Stomach (tissue), 9 donors: Measurements from ENCODE around the gene GIMAP8. TPM values are rescaled to one million over a fixed set of nuclear protein-coding genes. Genes with fewer than 3 reads are reported as not detected.

ENCODE experiments used
- DNase-seq, 2 donors: peaks; one replicate each; pipeline versions ENCODE4 v3.0.0 to v3.0.0-alpha.2; 2013 to 2019
- H3K27ac ChIP-seq, 5 donors: fragments of 200-600 bp in 4 of 5; sonication (generic) in 4 of 5; one replicate each; pipeline ENCODE4 v1.5.1; 2013 to 2019; ENCODE audit warnings: mild to moderate bottlenecking in 1 of 5, moderate library complexity in 1 of 5
- H3K27me3 ChIP-seq, 3 donors: fragments of 200-600 bp; sonication (generic); one replicate each; pipeline ENCODE4 v1.5.1; 2017 to 2019; ENCODE audit warnings: mixed run types in 1 of 3
- H3K36me3 ChIP-seq, 4 donors: fragments of 200-600 bp; sonication (generic); 1 replicate in 3 of 4; 2 replicates in 1 of 4; pipeline ENCODE4 v1.5.1; 2016 to 2019
- H3K4me1 ChIP-seq, 4 donors: fragments of 200-600 bp; sonication (generic); one replicate each; pipeline ENCODE4 v1.5.1; 2016 to 2019
- H3K4me3 ChIP-seq, 4 donors: fragments of 200-600 bp; sonication (generic) in 3 of 4; one replicate each; pipeline ENCODE4 v1.5.1; 2016 to 2019; ENCODE audit warnings: mild to moderate bottlenecking in 1 of 4
- H3K9me3 ChIP-seq, 4 donors: fragments of 200-600 bp; sonication (generic); one replicate each; pipeline ENCODE4 v1.5.1; 2016 to 2019
- EP300 ChIP-seq: sonication (generic); formaldehyde crosslinking; IDR thresholded peaks from one replicate; pipeline ENCODE4 v1.6.1; 2017; ENCODE audit warnings: antibody characterized with exemption
- POLR2A ChIP-seq, 4 donors: fragments of 450-650 bp; IDR thresholded peaks; one replicate each; pipeline ENCODE4 v1.6.1; 2016; ENCODE audit warnings: antibody characterized with exemption in 4 of 4, control low read depth in 2 of 4, mild to moderate bottlenecking in 1 of 4, moderate library complexity in 1 of 4
- POLR2AphosphoS5 ChIP-seq, 3 donors: sonication (generic); formaldehyde crosslinking; IDR thresholded peaks; one replicate each; pipeline ENCODE4 v1.6.1; 2016; ENCODE audit warnings: antibody characterized with exemption in 3 of 3
- WGBS, 5 donors: extraction: QIAGEN DNeasy Blood & Tissue Kit in 3 of 5; methylation state at CpG; one replicate each; pipeline versions ENCODE4 v1.1.5 to v1.1.7; 2013 to 2018; 5-methylcytosine and 5-hydroxymethylcytosine counted together
- intact Hi-C: fragments of 100-400 bp; cut with DNase I; formaldehyde crosslinking; loops from one replicate; pipeline ENCODE4 v1.15.1; 2023; ENCODE audit warnings: low total_unique reads
- polyA plus RNA-seq, 3 donors: library from polyadenylated mRNA; stranded (reverse); fragments of 200-250 nt; gene quantifications; one replicate each; pipeline ENCODE4 v1.2.3, GENCODE V29; 2013
- total RNA-seq, 5 donors: library from RNA; depleted of rRNA; stranded (reverse); fragments of >200 nt; gene quantifications; one replicate each; pipeline versions ENCODE4 v1.1.0 to v1.2.3, GENCODE V29; 2014 to 2016
- TF ChIP-seq, protein P1 (sequence below), 7 experiments: fragments of 450-650 bp in 4 of 7; fragments of 200-600 bp in 3 of 7; sonication (generic) in 3 of 7; IDR thresholded peaks; one replicate each; pipeline ENCODE4 v1.5.1; 2016 to 2019; ENCODE audit warnings: antibody characterized with exemption in 7 of 7, control low read depth in 2 of 7, mild to moderate bottlenecking in 1 of 7
- donor health status: healthy with polysubstance abuse.
- donor health status: Bipolar disorder and iron deficiency.
- donor health status: healthy.

GIMAP8 gene
- total and polyA plus RNA-seq, 8 donors: under 0.01 to 8.3 (median 2.9) TPM

DNA sequence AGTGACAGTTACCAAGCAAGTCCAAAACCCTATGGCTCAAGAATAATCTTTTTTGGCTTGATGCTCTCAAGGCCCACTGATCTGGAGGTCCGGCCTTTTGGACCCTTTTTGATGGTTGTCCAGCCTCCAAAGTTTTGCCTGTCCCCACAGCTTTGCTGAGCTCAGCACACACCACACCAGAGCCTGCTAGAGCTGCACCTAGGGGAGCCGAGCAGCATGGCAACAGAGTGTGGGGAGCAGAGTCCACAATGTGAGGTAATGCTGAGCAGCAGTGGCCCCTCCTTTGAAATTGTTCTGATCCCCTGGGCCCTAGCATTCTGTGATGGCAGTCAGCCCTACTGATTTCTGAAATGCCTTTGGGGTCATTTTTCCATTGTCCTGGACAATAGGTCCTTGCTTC lies 73.6 kb downstream of the GIMAP8 start:
- Histone ChIP-seq H3K4me1 (no peaks in the 10 kb centered on the region), H3K36me3 (peaks cover 0 to 4% (median 0%) of the 10 kb centered on the region in 4 donors), H3K27ac (no peak overlapping the region), H3K9me3 (peaks cover 0 to 11% (median 4%) of the 10 kb centered on the region in 4 donors), H3K4me3 (no peak overlapping the region), H3K27me3 (no peaks in the 10 kb centered on the region)
- no peak for DNase-seq
- WGBS, 5 donors: 32 to 61% (median 44%) methylated on average over 2 of the region's 2 CpGs
- TF ChIP-seq EP300: no peak
- TF ChIP-seq, protein P1, sequence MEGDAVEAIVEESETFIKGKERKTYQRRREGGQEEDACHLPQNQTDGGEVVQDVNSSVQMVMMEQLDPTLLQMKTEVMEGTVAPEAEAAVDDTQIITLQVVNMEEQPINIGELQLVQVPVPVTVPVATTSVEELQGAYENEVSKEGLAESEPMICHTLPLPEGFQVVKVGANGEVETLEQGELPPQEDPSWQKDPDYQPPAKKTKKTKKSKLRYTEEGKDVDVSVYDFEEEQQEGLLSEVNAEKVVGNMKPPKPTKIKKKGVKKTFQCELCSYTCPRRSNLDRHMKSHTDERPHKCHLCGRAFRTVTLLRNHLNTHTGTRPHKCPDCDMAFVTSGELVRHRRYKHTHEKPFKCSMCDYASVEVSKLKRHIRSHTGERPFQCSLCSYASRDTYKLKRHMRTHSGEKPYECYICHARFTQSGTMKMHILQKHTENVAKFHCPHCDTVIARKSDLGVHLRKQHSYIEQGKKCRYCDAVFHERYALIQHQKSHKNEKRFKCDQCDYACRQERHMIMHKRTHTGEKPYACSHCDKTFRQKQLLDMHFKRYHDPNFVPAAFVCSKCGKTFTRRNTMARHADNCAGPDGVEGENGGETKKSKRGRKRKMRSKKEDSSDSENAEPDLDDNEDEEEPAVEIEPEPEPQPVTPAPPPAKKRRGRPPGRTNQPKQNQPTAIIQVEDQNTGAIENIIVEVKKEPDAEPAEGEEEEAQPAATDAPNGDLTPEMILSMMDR (IDR thresholded peaks at IDR 0.05): no peak
- TF ChIP-seq POLR2AphosphoS5 (IDR thresholded peaks at IDR 0.05): no peak
- TF ChIP-seq POLR2A (IDR thresholded peaks at IDR 0.05): no peak
- intact Hi-C loops: no loop called here

Other genes with a start within 250 kb of the GIMAP8 start
- gene LRRC61, start 127.3 kb upstream of the GIMAP8 start, total RNA-seq: 10 to 100 TPM in 3 of 5 donors, not detected in 2; 11.6 to 15.9 (median 14.2) TPM
- 1 to 10 TPM; 5.6 to 7.6 (median 7.4) TPM for gene LRRC61, start 127.3 kb upstream of the GIMAP8 start, polyA plus RNA-seq
- 10 to 100 TPM in 3 of 5 donors, 1 to 10 TPM in 2; 2.3 to 68.7 (median 16.2) TPM for gene ACTR3C, start 127.1 kb upstream of the GIMAP8 start, total RNA-seq
- gene ACTR3C, start 127.1 kb upstream of the GIMAP8 start, polyA plus RNA-seq: 10 to 100 TPM in 1 of 3 donors, 1 to 10 TPM in 2; 3.1 to 10.1 (median 7.0) TPM
- gene RARRES2, start 109.0 kb upstream of the GIMAP8 start, total RNA-seq: 100 to 1,000 TPM in 1 of 5 donors, 10 to 100 TPM in 4; 33.5 to 244 (median 70.9) TPM
- gene RARRES2, start 109.0 kb upstream of the GIMAP8 start, polyA plus RNA-seq: 100 to 1,000 TPM; 161 to 232 (median 197) TPM
- 100 to 1,000 TPM in 3 of 5 donors, 10 to 100 TPM in 2; 44.2 to 298 (median 104) TPM for gene REPIN1, start 81.8 kb upstream of the GIMAP8 start, total RNA-seq
- gene REPIN1, start 81.8 kb upstream of the GIMAP8 start, polyA plus RNA-seq: 10 to 100 TPM; 35.9 to 41.5 (median 36.4) TPM
- 10 to 100 TPM in 2 of 5 donors, 1 to 10 TPM in 1, not detected in 2; 2.0 to 17.0 (median 14.8) TPM for gene ZNF775, start 71.3 kb upstream of the GIMAP8 start, total RNA-seq
- 1 to 10 TPM; 1.8 to 2.6 (median 2.4) TPM for gene ZNF775, start 71.3 kb upstream of the GIMAP8 start, polyA plus RNA-seq
- 10 to 100 TPM in 2 of 5 donors, 1 to 10 TPM in 2, not detected in 1; 1.2 to 13.0 (median 7.5) TPM for gene GIMAP7, start 64.2 kb downstream of the GIMAP8 start, total RNA-seq
- 10 to 100 TPM in 2 of 3 donors, 1 to 10 TPM in 1; 9.0 to 15.9 (median 14.8) TPM for gene GIMAP7, start 64.2 kb downstream of the GIMAP8 start, polyA plus RNA-seq
- 10 to 100 TPM in 3 of 5 donors, under 1 TPM in 1, not detected in 1; 0.89 to 79.9 (median 19.7) TPM for gene GIMAP4, start 116.8 kb downstream of the GIMAP8 start, total RNA-seq
- 10 to 100 TPM; 11.2 to 16.6 (median 12.2) TPM for gene GIMAP4, start 116.8 kb downstream of the GIMAP8 start, polyA plus RNA-seq
- 10 to 100 TPM in 2 of 5 donors, 1 to 10 TPM in 2, under 1 TPM in 1; 0.89 to 18.4 (median 5.8) TPM for gene GIMAP6, start 181.8 kb downstream of the GIMAP8 start, total RNA-seq
- gene GIMAP6, start 181.8 kb downstream of the GIMAP8 start, polyA plus RNA-seq: 10 to 100 TPM in 1 of 3 donors, 1 to 10 TPM in 2; 5.6 to 10.2 (median 6.2) TPM
- gene GIMAP2, start 235.1 kb downstream of the GIMAP8 start, total RNA-seq: 1 to 10 TPM in 3 of 5 donors, under 1 TPM in 1, not detected in 1; 0.58 to 8.3 (median 3.6) TPM
- gene GIMAP2, start 235.1 kb downstream of the GIMAP8 start, polyA plus RNA-seq: 1 to 10 TPM; 2.6 to 5.3 (median 4.4) TPM